Ascending aorta (tissue), 2 donors: Measurements from ENCODE around the gene BBS9. TPM values are rescaled to one million over a fixed set of nuclear protein-coding genes. Genes with fewer than 3 reads are reported as not detected.

ENCODE experiments used
- DNase-seq, 2 donors: peaks; one replicate each; pipeline ENCODE4 v3.0.0-alpha.2; 2019; ENCODE audit warnings: low spot score in 2 of 2
- H3K27ac ChIP-seq, 2 donors: fragments of 200-600 bp; sonication (generic); one replicate each; pipeline ENCODE4 v1.5.1; 2016 to 2017; ENCODE audit warnings: mild to moderate bottlenecking in 1 of 2
- H3K27me3 ChIP-seq: fragments of 200-600 bp; sonication (generic); one replicate; pipeline ENCODE4 v1.5.1; 2017
- H3K36me3 ChIP-seq, 2 donors: fragments of 200-600 bp; sonication (generic); one replicate each; pipeline ENCODE4 v1.5.1; 2016
- H3K4me1 ChIP-seq, 2 donors: fragments of 200-600 bp; sonication (generic); one replicate each; pipeline ENCODE4 v1.5.1; 2016 to 2017; ENCODE audit warnings: mild to moderate bottlenecking in 1 of 2
- H3K4me3 ChIP-seq, 2 donors: fragments of 200-600 bp; sonication (generic); one replicate each; pipeline ENCODE4 v1.5.1; 2016 to 2017; ENCODE audit warnings: mild to moderate bottlenecking in 1 of 2
- H3K9me3 ChIP-seq, 2 donors: fragments of 200-600 bp; sonication (generic); one replicate each; pipeline ENCODE4 v1.5.1; 2016
- intact Hi-C: fragments of 100-400 bp; cut with DNase I; formaldehyde crosslinking; loops from one replicate; pipeline ENCODE4 v1.15.1; 2023
- total RNA-seq: library from RNA; depleted of rRNA; stranded (reverse); fragments of >200 nt; gene quantifications from one replicate; pipeline ENCODE4 v1.1.0, GENCODE V29; 2016
- TF ChIP-seq, protein P1 (sequence below), 3 experiments: fragments of 200-600 bp in 2 of 3; fragments of 450-650 bp in 1 of 3; sonication (generic) in 2 of 3; IDR thresholded peaks; one replicate each; pipeline ENCODE4 v1.5.1; 2016 to 2019; ENCODE audit warnings: antibody characterized with exemption in 3 of 3, mild to moderate bottlenecking in 1 of 3, moderate library complexity in 1 of 3

Gene BBS9
- total RNA-seq, 1 donor from 2014 or later: 23.3 TPM

- intact Hi-C loops: no loop called here
Measured at GRCh38 chr7:33101906-33102305, 27.5 kb upstream of the BBS9 start.

GRCh38 chr7:33107136-33108066 is 22.0 kb upstream of the BBS9 start:
- H3K27me3 ChIP-seq: no peaks in the 10 kb centered on the region
- TF ChIP-seq, protein P1, sequence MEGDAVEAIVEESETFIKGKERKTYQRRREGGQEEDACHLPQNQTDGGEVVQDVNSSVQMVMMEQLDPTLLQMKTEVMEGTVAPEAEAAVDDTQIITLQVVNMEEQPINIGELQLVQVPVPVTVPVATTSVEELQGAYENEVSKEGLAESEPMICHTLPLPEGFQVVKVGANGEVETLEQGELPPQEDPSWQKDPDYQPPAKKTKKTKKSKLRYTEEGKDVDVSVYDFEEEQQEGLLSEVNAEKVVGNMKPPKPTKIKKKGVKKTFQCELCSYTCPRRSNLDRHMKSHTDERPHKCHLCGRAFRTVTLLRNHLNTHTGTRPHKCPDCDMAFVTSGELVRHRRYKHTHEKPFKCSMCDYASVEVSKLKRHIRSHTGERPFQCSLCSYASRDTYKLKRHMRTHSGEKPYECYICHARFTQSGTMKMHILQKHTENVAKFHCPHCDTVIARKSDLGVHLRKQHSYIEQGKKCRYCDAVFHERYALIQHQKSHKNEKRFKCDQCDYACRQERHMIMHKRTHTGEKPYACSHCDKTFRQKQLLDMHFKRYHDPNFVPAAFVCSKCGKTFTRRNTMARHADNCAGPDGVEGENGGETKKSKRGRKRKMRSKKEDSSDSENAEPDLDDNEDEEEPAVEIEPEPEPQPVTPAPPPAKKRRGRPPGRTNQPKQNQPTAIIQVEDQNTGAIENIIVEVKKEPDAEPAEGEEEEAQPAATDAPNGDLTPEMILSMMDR (IDR thresholded peaks at IDR 0.05): peak in 2 of 3 experiments; percentile 19 to 27
- H3K27ac ChIP-seq: no peak overlapping the region
- H3K9me3 ChIP-seq: no peaks in the 10 kb centered on the region
- no peak for DNase-seq
- H3K4me1 ChIP-seq: peaks cover 10 to 14% of the 10 kb centered on the region in 2 donors
- intact Hi-C loops: loop anchor here (2.0 kb wide), 1 partner anchor 215 kb away; no protein-coding TSS in a partner anchor
- H3K4me3 ChIP-seq: peak overlapping the region; percentile 96 to 100
- H3K36me3 ChIP-seq: peaks cover 10 to 12% of the 10 kb centered on the region in 2 donors

More at GRCh38 chr7:33101906-33102305, 27.5 kb upstream of the BBS9 start:
- Histone ChIP-seq H3K27ac (no peak overlapping the region), H3K4me3 (no peak overlapping the region), H3K36me3 (peaks cover 43 to 52% of the 10 kb centered on the region in 2 donors), H3K4me1 (no peaks in the 10 kb centered on the region), H3K27me3 (no peaks in the 10 kb centered on the region), H3K9me3 (no peaks in the 10 kb centered on the region)
- DNase-seq: no peak
- TF ChIP-seq, protein P1 (IDR thresholded peaks at IDR 0.05): no peak

GRCh38 chr7:33108554-33109004 is 20.8 kb upstream of the BBS9 start:
- peaks cover 0 to under 1% of the 10 kb centered on the region in 2 donors for H3K36me3 ChIP-seq
- H3K9me3 ChIP-seq: no peaks in the 10 kb centered on the region
- DNase-seq: no peak
- TF ChIP-seq, protein P1 (IDR thresholded peaks at IDR 0.05): no peak
- H3K27ac ChIP-seq: peak overlapping the region in 1 of 2 donors; percentile 81
- H3K4me1 ChIP-seq: peaks cover 10 to 14% of the 10 kb centered on the region in 2 donors
- intact Hi-C loops: loop anchor here (1.0 to 2.0 kb wide), 3 partner anchors 21 to 216 kb away; partner anchors contain the start of gene BBS9
- no peaks in the 10 kb centered on the region for H3K27me3 ChIP-seq
- H3K4me3 ChIP-seq: peak overlapping the region; percentile 96 to 100

DNA sequence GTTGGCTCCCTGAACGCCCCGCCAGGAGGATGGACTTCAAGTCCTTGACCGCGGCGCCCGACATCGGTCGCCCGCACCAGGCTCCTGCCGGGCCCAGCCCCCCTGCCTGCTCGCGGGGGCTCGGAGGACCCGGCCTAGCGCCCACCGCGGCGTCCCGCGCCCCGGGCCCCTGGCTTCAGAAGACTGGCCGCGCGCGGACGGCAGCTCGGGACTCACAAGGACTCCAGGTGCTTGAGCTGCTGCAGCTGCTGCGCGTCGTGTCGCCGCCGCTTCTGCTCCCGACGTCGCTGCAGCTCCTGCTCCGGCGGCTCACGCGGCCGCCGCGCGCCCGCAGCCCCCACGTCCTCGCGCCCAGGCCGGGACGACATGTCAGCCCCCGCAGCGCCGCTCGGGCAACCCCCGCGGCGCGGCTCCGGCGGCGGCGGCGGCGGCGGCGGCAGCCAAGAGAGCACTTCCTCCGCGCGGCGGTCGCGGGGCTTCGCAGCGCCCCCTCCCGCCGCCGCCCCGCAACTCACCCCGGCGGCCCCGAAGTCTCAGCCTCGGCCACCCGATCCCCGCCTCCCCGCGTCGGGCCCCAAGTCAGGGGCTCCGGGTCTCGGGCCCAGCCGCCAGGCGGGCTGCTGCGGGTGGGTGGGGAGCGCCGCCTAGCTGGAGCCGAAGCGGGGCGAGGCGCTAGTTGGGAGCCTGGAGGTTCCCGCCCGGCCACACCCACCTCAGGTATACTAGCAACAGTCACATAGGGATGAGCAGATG is 20.2 kb upstream of the BBS9 start, which contains the start of gene RP9:
RP9 (minus strand) TSS at position 400 of the 753 bp plus-strand sequence; CDS start at position 368, 32 bp downstream.
- peak within 1 kb of the TSS; percentile 96 to 100 for H3K4me3 ChIP-seq
- peak in 1 of 2 donors; percentile 75 for DNase-seq
- H3K27me3 ChIP-seq: no peaks in the 10 kb centered on the region
- TF ChIP-seq, protein P1 (IDR thresholded peaks at IDR 0.05): peak; percentile 41 to 75 (median 57)
- H3K4me1 ChIP-seq: peaks cover 10 to 14% of the 10 kb centered on the region in 2 donors
- no peaks in the 10 kb centered on the region for H3K9me3 ChIP-seq
- intact Hi-C loops: loop anchor here (1.0 to 2.0 kb wide), 3 partner anchors 20 to 216 kb away; partner anchors contain the start of gene BBS9
- no peaks in the 10 kb centered on the region for H3K36me3 ChIP-seq
- peak within 1 kb of the TSS in 1 of 2 donors; percentile 81 for H3K27ac ChIP-seq

- Histone ChIP-seq H3K4me3 (peak overlapping the region; percentile 96 to 100), H3K4me1 (peaks cover 10 to 14% of the 10 kb centered on the region in 2 donors), H3K36me3 (no peaks in the 10 kb centered on the region), H3K27ac (peak overlapping the region in 1 of 2 donors; percentile 25), H3K27me3 (no peaks in the 10 kb centered on the region), H3K9me3 (no peaks in the 10 kb centered on the region)
- intact Hi-C loops: loop anchor here (1.0 to 2.0 kb wide), 3 partner anchors 20 to 217 kb away; partner anchors contain the start of gene BBS9
- no peak for DNase-seq
- TF ChIP-seq, protein P1 (IDR thresholded peaks at IDR 0.05): no peak
Measured at GRCh38 chr7:33109758-33110238, 19.6 kb upstream of the BBS9 start.
